A673 (cell line): Measurements from ENCODE around the gene SUCLG2.
"Not testable (repeated sequence)": the region's sequence is repeated elsewhere in the genome, so short reads cannot be mapped to it uniquely, and the experiment has no call there.

Experiments used
- CTCF ChIP-seq: fragments of 300-800, 200-600 bp; sonication (generic); conservative IDR thresholded peaks from 2 replicates; pipeline ENCODE4 v1.5.1; 2017; ENCODE audit warnings: low read depth, mild to moderate bottlenecking, antibody characterized with exemption, low read length, moderate library complexity, mixed read lengths
- EZH2 ChIP-seq: fragments of 200-600 bp; sonication (generic); IDR thresholded peaks from 2 replicates; pipeline ENCODE4 v1.6.1; 2017; ENCODE audit warnings: borderline replicate concordance, low read depth, mild to moderate bottlenecking, mixed read lengths, antibody characterized with exemption, low read length; ENCODE audit not compliant: poor library complexity, severe bottlenecking

GRCh38 chr3:67542502-67543250 is 111.7 kb downstream of the SUCLG2 start:
- not testable (repeated sequence) for TF ChIP-seq CTCF, EZH2
